Measurements from ENCODE around the gene VDR.
A peak's percentile ranks its signal among the peaks of the same experiment; 100 is the strongest.

Gene VDR

DNA sequence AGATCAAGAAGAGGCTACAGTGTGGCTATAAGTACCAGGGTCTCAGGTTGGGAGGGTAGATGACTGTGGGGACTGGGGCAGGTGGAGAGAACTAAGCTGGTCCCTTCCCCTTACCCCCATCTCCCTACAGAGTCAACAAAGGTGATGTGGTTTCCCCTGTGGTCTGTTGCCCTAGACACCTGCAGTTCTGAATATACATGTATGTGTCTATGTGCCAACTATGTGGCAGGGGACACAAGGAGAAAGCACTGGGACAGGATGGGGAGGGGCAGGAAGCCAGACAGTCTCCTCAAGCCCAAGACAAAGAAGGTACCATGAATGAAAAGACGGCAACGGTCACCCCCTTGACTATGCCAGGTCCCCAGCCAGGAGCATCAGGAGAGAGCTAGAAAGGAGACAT lies 80.6 kb downstream of the VDR start:
- H3K4me1 ChIP-seq (ENCODE audit: control insufficient read depth in 1 of 2, insufficient read depth in 2 of 2, low read length in 2 of 2) = peaks cover 44% of the 10 kb centered on the region in 2 donors
- no peak overlapping the region for H3K9ac ChIP-seq (ENCODE audit: low read depth in 1 of 2, low read length in 2 of 2)
- no peaks in the 10 kb centered on the region for H3K27me3 ChIP-seq (ENCODE audit: control insufficient read depth in 1 of 2, insufficient read depth in 2 of 2, low read length in 2 of 2)
- H3K4me3 ChIP-seq (ENCODE audit: low read depth in 1 of 2, low read length in 2 of 2) = no peak overlapping the region
- no peak overlapping the region for H3K27ac ChIP-seq (ENCODE audit: low read depth, low read length)
- H3K9me3 ChIP-seq (ENCODE audit: control insufficient read depth in 1 of 2, low read length in 2 of 2) = no peaks in the 10 kb centered on the region
- no peaks in the 10 kb centered on the region for H3K36me3 ChIP-seq (ENCODE audit: control insufficient read depth in 1 of 2, insufficient read depth in 2 of 2, low read length in 2 of 2)

DNA sequence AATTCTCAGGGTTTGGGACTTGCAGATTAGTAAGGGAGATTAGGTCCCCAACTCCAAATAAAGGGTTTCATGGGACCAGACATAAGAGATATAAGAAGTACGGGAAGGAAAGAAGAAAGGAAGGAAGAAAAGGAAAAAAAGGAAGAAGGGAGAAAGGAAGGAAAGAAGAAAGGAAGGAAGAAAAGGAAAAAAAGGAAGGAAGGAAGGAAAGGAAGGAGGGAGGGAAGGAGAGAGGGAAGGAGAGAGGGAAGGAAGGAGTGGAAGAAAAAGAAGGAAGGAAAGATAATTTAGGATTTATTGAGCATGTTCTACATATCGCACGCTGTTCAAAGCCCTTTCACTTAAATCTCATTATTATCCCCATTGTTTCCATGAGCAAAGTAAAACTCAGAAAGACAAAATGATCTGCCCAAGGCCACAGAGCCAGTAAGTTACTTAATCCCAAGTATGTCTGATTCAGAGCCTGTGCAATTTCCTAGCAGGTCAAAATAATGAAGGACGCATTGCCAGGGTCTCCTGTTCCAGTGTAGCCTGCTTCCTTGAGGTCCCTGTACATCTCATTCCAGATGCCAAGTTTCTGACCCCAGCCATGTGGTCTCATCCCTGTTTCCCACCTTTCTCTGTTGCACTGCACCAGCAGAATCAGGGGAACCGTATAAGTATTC lies 81.2 kb downstream of the VDR start:
- no peak overlapping the region for H3K27ac ChIP-seq (ENCODE audit: low read depth, low read length)
- no peaks in the 10 kb centered on the region for H3K9me3 ChIP-seq (ENCODE audit: control insufficient read depth in 1 of 2, low read length in 2 of 2)
- no peaks in the 10 kb centered on the region for H3K27me3 ChIP-seq (ENCODE audit: control insufficient read depth in 1 of 2, insufficient read depth in 2 of 2, low read length in 2 of 2)
- no peak overlapping the region for H3K4me3 ChIP-seq (ENCODE audit: low read depth in 1 of 2, low read length in 2 of 2)
- no peak overlapping the region for H3K9ac ChIP-seq (ENCODE audit: low read depth in 1 of 2, low read length in 2 of 2)
- no peaks in the 10 kb centered on the region for H3K36me3 ChIP-seq (ENCODE audit: control insufficient read depth in 1 of 2, insufficient read depth in 2 of 2, low read length in 2 of 2)
- peaks cover 41 to 43% of the 10 kb centered on the region in 2 donors for H3K4me1 ChIP-seq (ENCODE audit: control insufficient read depth in 1 of 2, insufficient read depth in 2 of 2, low read length in 2 of 2)

DNA sequence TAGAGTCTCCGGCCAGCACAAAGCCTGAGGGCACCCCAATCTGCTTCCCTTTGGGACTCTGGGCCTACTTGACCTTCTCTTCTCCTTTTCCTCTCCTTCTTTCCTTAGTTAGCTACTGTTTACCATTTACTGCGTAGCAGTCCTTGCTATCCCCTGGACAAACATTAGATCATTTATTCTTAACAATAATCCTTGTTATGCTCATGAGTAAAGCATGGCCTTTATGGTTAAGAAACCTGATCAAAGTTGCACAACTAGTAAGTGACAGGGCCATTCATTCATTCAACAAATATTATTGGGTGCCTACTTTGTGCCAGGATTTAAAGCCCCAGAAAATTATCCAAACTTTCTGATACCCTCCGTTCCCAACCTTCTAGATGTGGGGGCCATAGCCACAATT lies 81.9 kb downstream of the VDR start:
- Histone ChIP-seq H3K9me3 (ENCODE audit: control insufficient read depth in 1 of 2, low read length in 2 of 2) (no peaks in the 10 kb centered on the region), H3K27me3 (ENCODE audit: control insufficient read depth in 1 of 2, insufficient read depth in 2 of 2, low read length in 2 of 2) (no peaks in the 10 kb centered on the region), H3K4me1 (ENCODE audit: control insufficient read depth in 1 of 2, insufficient read depth in 2 of 2, low read length in 2 of 2) (peaks cover 42 to 45% of the 10 kb centered on the region in 2 donors), H3K36me3 (ENCODE audit: control insufficient read depth in 1 of 2, insufficient read depth in 2 of 2, low read length in 2 of 2) (no peaks in the 10 kb centered on the region), H3K9ac (ENCODE audit: low read depth in 1 of 2, low read length in 2 of 2) (no peak overlapping the region), H3K27ac (ENCODE audit: low read depth, low read length) (no peak overlapping the region), H3K4me3 (ENCODE audit: low read depth in 1 of 2, low read length in 2 of 2) (no peak overlapping the region)

DNA sequence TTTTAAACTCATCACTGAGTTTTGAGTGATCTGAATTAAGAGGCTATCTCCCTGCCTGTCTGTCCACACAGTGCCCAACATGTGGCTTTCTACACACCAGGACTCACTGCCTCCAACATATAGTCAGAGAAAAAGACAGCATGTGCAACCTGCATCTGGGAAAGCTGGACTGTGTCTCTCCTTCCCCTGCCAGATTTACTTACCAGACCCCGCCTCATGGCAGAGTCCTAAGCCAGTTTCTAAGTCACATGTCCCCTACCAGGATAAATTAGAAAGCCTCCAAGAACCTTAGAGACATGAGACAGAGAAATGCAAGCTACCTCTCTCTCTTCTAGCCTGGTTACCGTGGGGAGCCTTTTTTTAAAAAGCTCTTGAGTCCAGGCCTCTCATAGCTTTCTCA lies 82.4 kb downstream of the VDR start:
- Histone ChIP-seq H3K27ac (ENCODE audit: low read depth, low read length) (no peak overlapping the region), H3K9ac (ENCODE audit: low read depth in 1 of 2, low read length in 2 of 2) (no peak overlapping the region), H3K27me3 (ENCODE audit: control insufficient read depth in 1 of 2, insufficient read depth in 2 of 2, low read length in 2 of 2) (no peaks in the 10 kb centered on the region), H3K36me3 (ENCODE audit: control insufficient read depth in 1 of 2, insufficient read depth in 2 of 2, low read length in 2 of 2) (no peaks in the 10 kb centered on the region), H3K4me1 (ENCODE audit: control insufficient read depth in 1 of 2, insufficient read depth in 2 of 2, low read length in 2 of 2) (peaks cover 47 to 49% of the 10 kb centered on the region in 2 donors), H3K4me3 (ENCODE audit: low read depth in 1 of 2, low read length in 2 of 2) (no peak overlapping the region), H3K9me3 (ENCODE audit: control insufficient read depth in 1 of 2, low read length in 2 of 2) (no peaks in the 10 kb centered on the region)

DNA sequence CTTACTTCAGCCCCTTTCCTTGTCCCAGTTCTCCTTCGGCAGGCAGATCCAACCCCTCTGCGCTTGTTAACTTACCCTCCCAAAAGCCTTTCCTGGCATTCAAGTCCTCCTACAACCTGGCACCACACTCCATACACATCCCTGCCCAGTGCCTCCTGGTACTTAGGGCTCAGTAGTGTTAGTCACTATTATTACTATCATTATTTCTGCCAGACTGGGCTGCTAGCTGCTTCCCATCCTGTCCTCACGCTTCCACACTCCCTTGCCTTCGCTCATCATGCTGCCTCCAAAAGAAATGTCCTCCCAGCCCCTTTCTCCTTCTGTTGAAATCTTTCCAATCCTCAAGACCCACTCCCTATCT lies 83.5 kb downstream of the VDR start:
- H3K36me3 ChIP-seq (ENCODE audit: control insufficient read depth in 1 of 2, insufficient read depth in 2 of 2, low read length in 2 of 2) = no peaks in the 10 kb centered on the region
- H3K27me3 ChIP-seq (ENCODE audit: control insufficient read depth in 1 of 2, insufficient read depth in 2 of 2, low read length in 2 of 2) = no peaks in the 10 kb centered on the region
- H3K9me3 ChIP-seq (ENCODE audit: control insufficient read depth in 1 of 2, low read length in 2 of 2) = no peaks in the 10 kb centered on the region
- H3K27ac ChIP-seq (ENCODE audit: low read depth, low read length) = peak overlapping the region; percentile 65
- H3K4me3 ChIP-seq (ENCODE audit: low read depth in 1 of 2, low read length in 2 of 2) = no peak overlapping the region
- H3K4me1 ChIP-seq (ENCODE audit: control insufficient read depth in 1 of 2, insufficient read depth in 2 of 2, low read length in 2 of 2) = peaks cover 55 to 58% of the 10 kb centered on the region in 2 donors
- peak overlapping the region in 1 of 2 donors; percentile 95 for H3K9ac ChIP-seq (ENCODE audit: low read depth in 1 of 2, low read length in 2 of 2)

DNA sequence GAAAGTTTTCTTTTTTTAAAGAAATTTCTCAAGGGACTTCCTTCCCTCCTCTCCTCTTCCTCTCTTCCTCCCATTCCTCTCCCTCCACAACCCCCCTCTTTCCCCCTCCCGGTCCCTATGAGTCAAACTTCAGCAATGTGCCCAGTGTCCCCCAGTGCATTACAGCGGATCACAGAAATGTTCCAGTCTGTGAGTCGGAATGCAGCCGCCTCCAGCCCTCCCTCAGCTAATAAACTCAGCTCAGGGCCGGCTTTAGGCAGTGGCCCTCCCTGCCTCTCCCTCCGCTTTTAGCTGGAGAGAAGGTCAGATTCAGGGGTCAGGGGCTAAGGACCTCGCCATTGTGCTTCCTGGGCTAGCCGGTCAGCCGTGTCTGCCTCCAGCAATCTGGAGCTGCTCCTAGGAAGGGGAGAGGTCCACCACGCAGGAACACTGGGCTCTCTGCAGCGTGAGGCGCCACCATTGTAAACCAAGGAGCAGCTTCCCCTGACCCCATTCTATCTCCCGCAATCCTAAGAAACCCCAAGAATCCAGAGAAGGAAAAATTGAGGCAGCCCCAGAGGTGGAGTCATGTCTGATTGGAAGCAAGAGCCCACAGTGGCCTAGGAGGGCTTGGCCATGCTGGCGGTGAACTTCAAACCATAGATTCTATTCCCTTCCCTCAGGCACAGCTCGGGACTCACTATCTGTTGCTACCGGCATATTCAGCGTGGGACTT lies 84.0 kb downstream of the VDR start:
- Histone ChIP-seq H3K4me1 (ENCODE audit: control insufficient read depth in 1 of 2, insufficient read depth in 2 of 2, low read length in 2 of 2) (peaks cover 55 to 58% of the 10 kb centered on the region in 2 donors), H3K27ac (ENCODE audit: low read depth, low read length) (peak overlapping the region; percentile 90), H3K36me3 (ENCODE audit: control insufficient read depth in 1 of 2, insufficient read depth in 2 of 2, low read length in 2 of 2) (no peaks in the 10 kb centered on the region), H3K9me3 (ENCODE audit: control insufficient read depth in 1 of 2, low read length in 2 of 2) (no peaks in the 10 kb centered on the region), H3K4me3 (ENCODE audit: low read depth in 1 of 2, low read length in 2 of 2) (peak overlapping the region; percentile 86 to 93), H3K9ac (ENCODE audit: low read depth in 1 of 2, low read length in 2 of 2) (peak overlapping the region; percentile 74 to 95), H3K27me3 (ENCODE audit: control insufficient read depth in 1 of 2, insufficient read depth in 2 of 2, low read length in 2 of 2) (no peaks in the 10 kb centered on the region)

DNA sequence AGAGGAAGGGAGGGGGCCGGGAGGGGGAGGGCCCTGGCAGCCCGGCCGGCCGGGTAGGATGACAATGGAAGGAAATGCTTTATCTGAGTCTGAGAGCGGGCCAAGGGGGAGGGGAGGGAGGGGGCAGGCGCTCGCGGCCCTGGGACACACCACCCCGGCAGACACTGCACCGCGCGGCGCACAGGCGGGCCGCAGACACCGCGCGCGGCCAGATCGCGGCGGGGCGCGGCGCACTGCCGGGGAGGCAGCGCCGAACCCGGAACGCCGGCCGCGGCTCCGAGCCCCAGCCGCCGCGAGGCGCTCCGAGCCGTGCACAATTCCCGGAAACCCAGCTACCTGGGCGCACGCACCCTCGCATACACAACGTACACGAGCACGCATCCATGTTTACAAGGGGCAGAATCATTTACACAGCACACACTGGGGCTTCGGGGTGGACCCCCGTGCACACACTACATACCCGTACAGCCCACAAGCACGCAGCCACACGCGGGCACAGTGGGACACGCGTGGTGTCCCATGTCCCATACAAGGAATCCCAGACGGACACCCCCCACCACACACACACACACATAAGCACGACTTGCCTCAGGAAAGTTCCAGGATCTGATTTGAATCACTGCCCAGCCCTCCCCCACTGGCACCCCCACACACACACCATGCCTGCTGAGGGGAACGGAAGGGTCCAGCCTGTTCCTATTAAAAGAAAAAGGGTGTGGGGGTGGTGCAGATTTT lies 84.7 kb downstream of the VDR start, which contains the start of gene HDAC7:
Gene HDAC7 (minus strand): TSS at position 8 of the 735 bp plus-strand sequence. CDS start 118 bp downstream, outside the sequence.
- no peaks in the 10 kb centered on the region for H3K27me3 ChIP-seq (ENCODE audit: control insufficient read depth in 1 of 2, insufficient read depth in 2 of 2, low read length in 2 of 2)
- no peaks in the 10 kb centered on the region for H3K9me3 ChIP-seq (ENCODE audit: control insufficient read depth in 1 of 2, low read length in 2 of 2)

DNA sequence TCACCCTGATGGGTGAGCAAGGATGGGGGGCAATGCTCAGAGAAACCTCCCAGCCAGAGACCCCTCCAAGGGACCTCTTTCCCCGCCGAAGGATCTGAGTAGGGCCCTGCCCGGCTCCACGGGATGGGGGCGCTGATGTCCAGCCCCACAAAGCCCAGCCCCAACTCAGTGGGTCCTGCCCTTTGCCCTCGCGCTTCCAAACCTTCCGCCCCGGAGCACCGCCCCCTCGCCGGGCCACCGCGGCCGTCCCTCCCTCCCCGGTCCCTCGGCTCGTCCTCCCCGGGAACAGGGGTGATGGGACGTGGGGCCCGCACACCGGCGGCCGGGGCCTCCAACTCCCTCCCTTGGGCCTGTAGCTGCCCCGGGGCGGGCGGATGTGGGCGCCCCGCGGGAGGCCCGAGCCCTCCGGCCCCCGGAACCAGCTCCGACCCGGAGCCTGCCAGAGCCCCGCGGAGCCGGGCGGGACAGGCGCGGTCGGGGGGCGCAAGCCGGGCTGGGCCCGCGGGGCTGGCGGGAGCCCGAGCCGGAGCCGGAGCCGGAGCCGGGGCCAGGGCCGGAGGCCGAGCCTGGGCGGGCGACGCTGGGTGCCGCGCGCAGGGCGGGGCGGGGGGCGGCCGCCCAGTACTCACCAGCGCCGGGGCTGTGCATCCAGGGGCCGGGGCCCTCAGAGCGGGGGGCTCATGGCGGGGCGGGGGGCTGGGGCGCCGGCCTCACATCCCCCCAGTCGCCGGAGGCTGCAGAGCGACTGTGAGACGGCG lies 85.5 kb downstream of the VDR start:
- no peaks in the 10 kb centered on the region for H3K36me3 ChIP-seq (ENCODE audit: control insufficient read depth in 1 of 2, insufficient read depth in 2 of 2, low read length in 2 of 2)
- peaks cover 56 to 58% of the 10 kb centered on the region in 2 donors for H3K4me1 ChIP-seq (ENCODE audit: control insufficient read depth in 1 of 2, insufficient read depth in 2 of 2, low read length in 2 of 2)
- peak overlapping the region; percentile 50 to 59 for H3K9ac ChIP-seq (ENCODE audit: low read depth in 1 of 2, low read length in 2 of 2)
- no peaks in the 10 kb centered on the region for H3K9me3 ChIP-seq (ENCODE audit: control insufficient read depth in 1 of 2, low read length in 2 of 2)
- H3K27ac ChIP-seq (ENCODE audit: low read depth, low read length) = peak overlapping the region; percentile 90
- H3K4me3 ChIP-seq (ENCODE audit: low read depth in 1 of 2, low read length in 2 of 2) = peak overlapping the region; percentile 86 to 93
- H3K27me3 ChIP-seq (ENCODE audit: control insufficient read depth in 1 of 2, insufficient read depth in 2 of 2, low read length in 2 of 2) = no peaks in the 10 kb centered on the region

More for the DNA sequence above, 84.7 kb downstream of the VDR start, which contains the start of gene HDAC7:
- Histone ChIP-seq H3K36me3 (ENCODE audit: control insufficient read depth in 1 of 2, insufficient read depth in 2 of 2, low read length in 2 of 2) (no peaks in the 10 kb centered on the region), H3K9ac (ENCODE audit: low read depth in 1 of 2, low read length in 2 of 2) (peak within 1 kb of the TSS; percentile 74 to 95), H3K27ac (ENCODE audit: low read depth, low read length) (peak within 1 kb of the TSS; percentile 90), H3K4me3 (ENCODE audit: low read depth in 1 of 2, low read length in 2 of 2) (peak within 1 kb of the TSS; percentile 86 to 93), H3K4me1 (ENCODE audit: control insufficient read depth in 1 of 2, insufficient read depth in 2 of 2, low read length in 2 of 2) (peaks cover 55% of the 10 kb centered on the region in 2 donors)

DNA sequence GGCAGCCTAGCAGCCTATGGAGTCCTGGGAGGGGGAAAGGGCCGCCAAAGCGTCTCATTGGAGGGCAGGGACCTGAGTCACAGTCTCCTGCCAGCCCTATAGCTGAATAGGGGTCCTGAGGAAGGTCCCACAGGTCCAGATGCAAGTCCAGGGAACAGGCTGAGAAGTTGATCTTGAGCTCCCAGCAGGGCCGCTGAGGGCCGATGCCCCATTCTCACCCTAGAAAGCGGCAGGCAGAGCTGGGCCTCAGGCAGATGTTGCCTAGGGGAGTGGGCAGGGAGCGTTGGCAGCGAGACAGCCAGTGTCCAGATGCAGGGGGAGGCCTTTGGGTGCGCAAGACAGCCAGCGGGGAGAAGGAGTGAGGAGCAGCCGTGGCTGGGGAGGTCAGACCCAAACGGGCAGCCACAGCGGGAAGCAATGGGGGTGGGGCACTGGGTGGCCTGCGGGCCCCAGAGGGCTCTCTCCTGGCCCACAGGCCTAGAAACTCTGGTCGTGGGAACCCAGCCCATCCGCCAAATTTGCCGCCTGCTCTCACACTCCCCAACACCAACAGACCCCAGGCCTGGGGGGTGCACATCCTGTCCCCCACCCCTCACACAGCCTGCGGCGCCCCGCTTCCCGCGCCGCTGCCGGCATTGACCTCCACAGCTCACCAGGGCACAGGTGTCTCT lies 86.2 kb downstream of the VDR start:
- Histone ChIP-seq H3K27me3 (ENCODE audit: control insufficient read depth in 1 of 2, insufficient read depth in 2 of 2, low read length in 2 of 2) (no peaks in the 10 kb centered on the region), H3K9me3 (ENCODE audit: control insufficient read depth in 1 of 2, low read length in 2 of 2) (no peaks in the 10 kb centered on the region), H3K36me3 (ENCODE audit: control insufficient read depth in 1 of 2, insufficient read depth in 2 of 2, low read length in 2 of 2) (no peaks in the 10 kb centered on the region), H3K4me3 (ENCODE audit: low read depth in 1 of 2, low read length in 2 of 2) (peak overlapping the region; percentile 68 to 74), H3K9ac (ENCODE audit: low read depth in 1 of 2, low read length in 2 of 2) (peak overlapping the region; percentile 50 to 59), H3K27ac (ENCODE audit: low read depth, low read length) (peak overlapping the region; percentile 90), H3K4me1 (ENCODE audit: control insufficient read depth in 1 of 2, insufficient read depth in 2 of 2, low read length in 2 of 2) (peaks cover 63 to 65% of the 10 kb centered on the region in 2 donors)
